DOHH2 (cell line): Measurements from ENCODE around the gene FMNL2.

ENCODE experiments used
- H3F3A ChIP-seq: fragments of 200-600 bp; sonication (generic), shearing (Covaris generic); 2 replicates; pipeline ENCODE4 v1.6.0; 2016; ENCODE audit warnings: antibody characterized with exemption, mild to moderate bottlenecking; ENCODE audit not compliant: control insufficient read depth, insufficient read depth
- H3K27ac ChIP-seq: fragments of 200-600 bp; sonication (generic); 2 replicates; pipeline ENCODE4 v1.5.1; 2014; ENCODE audit warnings: low read depth, mild to moderate bottlenecking, low read length, moderate library complexity
- H3K27me3 ChIP-seq: fragments of 200-600 bp; sonication (generic); 2 replicates; pipeline ENCODE4 v1.6.1; 2014; ENCODE audit warnings: mild to moderate bottlenecking, low read length, mixed read lengths; ENCODE audit not compliant: control insufficient read depth
- H3K36me3 ChIP-seq: fragments of 200-600 bp; sonication (generic); 2 replicates; pipeline ENCODE4 v1.6.1; 2014; ENCODE audit warnings: mild to moderate bottlenecking, low read length, moderate library complexity, mixed read lengths; ENCODE audit not compliant: control insufficient read depth
- H3K4me1 ChIP-seq: fragments of 200-600 bp; sonication (generic); 2 replicates; pipeline ENCODE4 v1.6.1; 2014; ENCODE audit warnings: mild to moderate bottlenecking, low read length, mixed read lengths; ENCODE audit not compliant: control insufficient read depth
- H3K4me2 ChIP-seq: fragments of 200-600 bp; sonication (generic); 2 replicates; pipeline ENCODE4 v1.6.0; 2014; ENCODE audit warnings: mild to moderate bottlenecking, low read length, moderate library complexity
- H3K4me3 ChIP-seq: fragments of 200-600 bp; sonication (generic); 2 replicates; pipeline ENCODE4 v1.5.1; 2014; ENCODE audit warnings: mild to moderate bottlenecking, low read length, mixed read lengths
- H3K79me2 ChIP-seq: fragments of 200-600 bp; sonication (generic); 2 replicates; pipeline ENCODE4 v1.6.1; 2014; ENCODE audit warnings: mild to moderate bottlenecking, low read length, mixed read lengths; ENCODE audit not compliant: control insufficient read depth
- H3K9me2 ChIP-seq: fragments of 200-600 bp; sonication (generic); replicated peaks from 2 replicates; pipeline ENCODE4 v1.6.1; 2014; ENCODE audit warnings: mild to moderate bottlenecking, low read length, mixed read lengths; ENCODE audit not compliant: control insufficient read depth
- H3K9me3 ChIP-seq: fragments of 200-600 bp; sonication (generic); 2 replicates; pipeline ENCODE4 v1.6.1; 2014; ENCODE audit warnings: antibody characterized with exemption, low read length, mixed read lengths; ENCODE audit not compliant: control insufficient read depth, insufficient read depth
- H4K20me1 ChIP-seq: fragments of 200-600 bp; sonication (generic); 2 replicates; pipeline ENCODE4 v1.6.0; 2014; ENCODE audit warnings: low read depth, mild to moderate bottlenecking, antibody characterized with exemption, low read length, moderate library complexity; ENCODE audit not compliant: control insufficient read depth, insufficient read depth
- EZH2phosphoT487 ChIP-seq: fragments of 200-600 bp; sonication (generic); IDR thresholded peaks from 2 replicates; pipeline ENCODE4 v1.6.1; 2017; ENCODE audit warnings: borderline replicate concordance, mild to moderate bottlenecking, antibody characterized with exemption, low read length, moderate library complexity, mixed read lengths
- TF ChIP-seq, protein P1 (sequence below): fragments of 200-600 bp; sonication (generic); IDR thresholded peaks from one replicate; pipeline ENCODE4 v1.5.1; 2014; ENCODE audit warnings: antibody characterized with exemption, mild to moderate bottlenecking, low read depth, low read length; ENCODE audit not compliant: poor library complexity, severe bottlenecking

Gene FMNL2

DNA sequence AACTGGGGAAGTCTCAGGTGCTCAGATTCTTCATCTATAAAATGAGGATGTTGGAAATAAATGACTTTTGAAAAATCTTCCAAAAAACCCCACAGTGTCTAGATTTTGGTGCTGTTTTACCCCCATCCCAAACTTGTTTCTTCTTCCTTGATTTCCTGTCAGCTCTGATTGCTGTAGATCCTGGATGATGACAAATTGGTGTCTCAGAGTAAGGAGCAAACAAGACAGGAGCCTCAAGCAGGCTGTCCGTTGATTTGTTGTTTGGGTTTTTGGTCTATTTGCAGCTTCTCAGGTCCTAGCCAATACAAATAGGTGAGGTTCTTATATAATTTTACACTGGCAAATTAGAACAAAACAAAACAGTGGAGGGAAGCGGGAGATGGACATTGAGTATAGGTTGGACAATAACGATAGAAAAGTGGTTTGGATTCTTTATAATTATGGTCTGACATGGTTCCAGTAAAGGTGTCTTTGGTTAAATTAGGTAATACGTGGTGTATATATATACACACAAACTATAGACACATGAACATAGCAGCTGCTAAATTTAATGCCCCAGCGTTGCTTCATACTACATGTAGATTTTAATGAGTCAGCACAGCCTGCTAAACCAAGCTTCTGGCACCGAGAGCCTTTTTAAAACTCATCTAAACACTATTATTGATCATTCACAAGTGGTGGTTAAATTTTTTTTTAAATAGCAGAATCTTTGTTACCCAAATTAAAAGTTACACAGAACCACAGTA lies 142.5 kb downstream of the FMNL2 start:
- Histone ChIP-seq H3K9me2 (no peaks in the 10 kb centered on the region), H4K20me1 (no peaks in the 10 kb centered on the region), H3K9me3 (no peaks in the 10 kb centered on the region), H3K27me3 (no peaks in the 10 kb centered on the region), H3K4me2 (no peak overlapping the region), H3F3A (no peaks in the 10 kb centered on the region), H3K36me3 (no peaks in the 10 kb centered on the region), H3K79me2 (no peaks in the 10 kb centered on the region), H3K4me3 (no peak overlapping the region), H3K4me1 (no peaks in the 10 kb centered on the region), H3K27ac (no peak overlapping the region)
- no peak for TF ChIP-seq EZH2phosphoT487
- TF ChIP-seq, protein P1, sequence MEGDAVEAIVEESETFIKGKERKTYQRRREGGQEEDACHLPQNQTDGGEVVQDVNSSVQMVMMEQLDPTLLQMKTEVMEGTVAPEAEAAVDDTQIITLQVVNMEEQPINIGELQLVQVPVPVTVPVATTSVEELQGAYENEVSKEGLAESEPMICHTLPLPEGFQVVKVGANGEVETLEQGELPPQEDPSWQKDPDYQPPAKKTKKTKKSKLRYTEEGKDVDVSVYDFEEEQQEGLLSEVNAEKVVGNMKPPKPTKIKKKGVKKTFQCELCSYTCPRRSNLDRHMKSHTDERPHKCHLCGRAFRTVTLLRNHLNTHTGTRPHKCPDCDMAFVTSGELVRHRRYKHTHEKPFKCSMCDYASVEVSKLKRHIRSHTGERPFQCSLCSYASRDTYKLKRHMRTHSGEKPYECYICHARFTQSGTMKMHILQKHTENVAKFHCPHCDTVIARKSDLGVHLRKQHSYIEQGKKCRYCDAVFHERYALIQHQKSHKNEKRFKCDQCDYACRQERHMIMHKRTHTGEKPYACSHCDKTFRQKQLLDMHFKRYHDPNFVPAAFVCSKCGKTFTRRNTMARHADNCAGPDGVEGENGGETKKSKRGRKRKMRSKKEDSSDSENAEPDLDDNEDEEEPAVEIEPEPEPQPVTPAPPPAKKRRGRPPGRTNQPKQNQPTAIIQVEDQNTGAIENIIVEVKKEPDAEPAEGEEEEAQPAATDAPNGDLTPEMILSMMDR, result no peak

DNA sequence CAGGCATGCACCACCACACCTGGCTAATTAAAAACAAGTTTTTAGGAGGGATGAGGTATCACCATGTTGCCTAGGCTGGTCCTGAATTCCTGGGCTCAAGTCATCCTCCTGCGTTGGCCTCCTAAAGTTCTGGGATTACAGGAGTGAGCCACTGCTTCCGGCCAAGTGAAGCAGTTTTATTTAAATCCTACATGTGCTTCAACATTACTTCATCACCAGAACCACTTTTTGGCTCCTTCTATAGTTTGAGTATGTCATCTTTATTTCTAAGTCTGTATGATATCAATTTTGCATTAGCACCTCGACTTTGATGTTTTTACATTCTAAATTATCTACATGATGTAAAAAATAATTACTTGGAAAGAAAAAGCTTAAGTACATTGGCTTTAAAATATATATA lies 144.3 kb downstream of the FMNL2 start:
- no peaks in the 10 kb centered on the region for H3K27me3 ChIP-seq
- no peak overlapping the region for H3K4me2 ChIP-seq
- no peaks in the 10 kb centered on the region for H3K9me2 ChIP-seq
- H3K27ac ChIP-seq, result no peak overlapping the region
- H4K20me1 ChIP-seq, result no peaks in the 10 kb centered on the region
- H3K4me1 ChIP-seq, result no peaks in the 10 kb centered on the region
- H3K9me3 ChIP-seq, result no peaks in the 10 kb centered on the region
- no peaks in the 10 kb centered on the region for H3K79me2 ChIP-seq
- no peaks in the 10 kb centered on the region for H3F3A ChIP-seq
- no peak overlapping the region for H3K4me3 ChIP-seq
- TF ChIP-seq, protein P1, result no peak
- no peak for TF ChIP-seq EZH2phosphoT487
- H3K36me3 ChIP-seq, result no peaks in the 10 kb centered on the region

DNA sequence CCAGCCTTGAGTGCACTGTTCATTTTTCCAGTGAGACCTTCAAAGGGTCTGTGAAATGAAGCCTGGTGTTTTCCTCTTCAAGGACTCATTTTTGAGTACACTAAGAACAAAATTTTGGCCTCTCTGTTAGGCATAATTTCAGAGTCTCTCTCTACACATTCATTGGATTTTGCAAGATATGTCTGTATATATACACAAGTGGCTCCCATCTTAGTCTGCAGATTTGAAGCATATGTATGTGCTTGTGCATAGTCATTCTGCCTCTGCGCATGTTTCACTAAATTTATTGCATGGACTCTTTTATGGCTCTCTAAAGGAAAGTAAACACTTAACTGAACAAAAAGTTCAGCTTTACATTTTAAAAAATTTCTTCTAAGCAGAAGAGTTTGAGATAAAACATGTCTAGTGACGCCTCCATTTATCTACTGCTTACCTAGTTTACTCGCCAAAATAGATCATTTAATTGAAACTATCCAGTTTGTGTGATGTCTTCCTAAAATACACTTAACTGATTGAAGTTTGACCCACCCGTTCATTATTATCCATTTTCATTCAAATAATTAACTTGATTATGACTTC lies 145.9 kb downstream of the FMNL2 start:
- Histone ChIP-seq H3F3A (no peaks in the 10 kb centered on the region), H3K4me3 (no peak overlapping the region), H3K4me1 (no peaks in the 10 kb centered on the region), H3K27me3 (peaks cover 4% of the 10 kb centered on the region; the same call in 1 of the 2 replicates), H3K9me3 (no peaks in the 10 kb centered on the region), H3K4me2 (no peak overlapping the region), H3K9me2 (no peaks in the 10 kb centered on the region), H4K20me1 (no peaks in the 10 kb centered on the region), H3K36me3 (no peaks in the 10 kb centered on the region), H3K79me2 (no peaks in the 10 kb centered on the region), H3K27ac (no peak overlapping the region)
- TF ChIP-seq EZH2phosphoT487, result no peak
- TF ChIP-seq, protein P1, result no peak
